ENCODE measurements around the gene HRAS. TPM values are rescaled to one million over a fixed set of nuclear protein-coding genes. Genes with fewer than 3 reads are reported as not detected.

The HRAS gene
- total RNA-seq (ENCODE audit: low replicate concordance): 84.7 and 112 TPM in 2 replicates

GRCh38 chr11:535519-536454 lies at the start of gene HRAS:
Gene HRAS (minus strand): TSS chr11:535576.

GRCh38 chr11:575996-576768 lies 40.8 kb upstream of the HRAS start, which contains the start of gene PHRF1:
Gene PHRF1 (plus strand): TSS chr11:576470. CDS start chr11:581513, 5,043 bp downstream.

GRCh38 chr11:560305-561147 lies 25.1 kb upstream of the HRAS start, which contains the start of the genes LMNTD2 and RASSF7:
Gene LMNTD2 (minus strand): TSS chr11:560738. CDS start chr11:560716, 22 bp downstream.
Gene RASSF7 (plus strand): TSS chr11:560970. CDS start chr11:561769, 799 bp downstream.

GRCh38 chr11:536841-537621 lies 1.7 kb upstream of the HRAS start, which contains the start of gene LRRC56:
Gene LRRC56 (plus strand): TSS chr11:537527. CDS start chr11:540685, 3,158 bp downstream.

DNA sequence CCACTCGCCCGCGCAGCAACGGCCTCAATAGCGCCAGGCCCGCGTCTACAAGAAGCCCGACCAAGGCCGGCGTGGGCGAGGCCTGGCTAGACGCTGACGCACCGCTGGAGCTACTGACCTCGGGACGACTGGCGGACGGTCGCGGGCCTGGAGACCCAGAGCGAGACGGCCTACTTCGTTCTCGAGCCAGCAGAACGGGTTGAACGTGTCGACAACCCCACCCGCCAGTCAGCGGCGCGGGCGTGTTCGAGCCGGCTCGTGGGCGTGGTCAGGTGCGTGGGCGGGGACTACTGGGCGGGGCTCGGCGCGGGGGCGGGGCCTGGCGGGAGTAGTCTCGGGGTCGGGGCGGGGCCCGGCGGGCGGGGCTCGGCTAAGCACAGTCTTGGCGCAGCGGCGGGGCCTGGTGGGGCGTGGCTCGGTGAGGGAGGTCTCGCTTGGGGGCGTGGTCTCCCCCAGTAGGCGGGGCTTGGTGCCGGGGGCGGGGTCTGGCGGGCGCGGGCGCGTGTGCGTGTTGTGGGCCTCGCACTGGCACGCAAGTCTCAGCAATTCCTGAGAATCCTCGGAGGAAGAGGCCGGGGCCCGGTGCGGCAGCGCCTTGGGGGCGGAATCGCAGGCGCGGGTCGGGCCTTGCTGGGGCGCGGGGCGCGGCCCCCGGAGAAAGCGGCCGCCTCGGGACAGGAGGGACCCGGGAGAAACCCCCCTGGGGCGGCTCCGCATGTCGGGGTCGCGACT lies 28.2 kb downstream of the HRAS start, which contains the start of gene RNH1:
TSS of gene RNH1 (minus strand) at position 248 of the 732 bp plus-strand sequence. CDS start 5,080 bp downstream, outside the sequence.

Other genes starting within 250 kb of the HRAS start
- 8.8 and 12.3 TPM in 2 replicates for gene PGGHG, start 246.4 kb downstream of the HRAS start, total RNA-seq (ENCODE audit: low replicate concordance)
- gene IFITM5, start 236.1 kb downstream of the HRAS start, total RNA-seq (ENCODE audit: low replicate concordance): not detected in 2 replicates
- 63.3 and 214 TPM in 2 replicates for gene IFITM2, start 227.8 kb downstream of the HRAS start, total RNA-seq (ENCODE audit: low replicate concordance)
- gene IFITM1, start 221.5 kb downstream of the HRAS start, total RNA-seq (ENCODE audit: low replicate concordance): 12.6 and 143 TPM in 2 replicates
- gene IFITM3, start 214.7 kb downstream of the HRAS start, total RNA-seq (ENCODE audit: low replicate concordance): 74.6 and 147 TPM in 2 replicates
- gene B4GALNT4, start 166.1 kb downstream of the HRAS start, total RNA-seq (ENCODE audit: low replicate concordance): 1.1 and 2.8 TPM in 2 replicates
- gene PKP3, start 141.4 kb downstream of the HRAS start, total RNA-seq (ENCODE audit: low replicate concordance): 0.12 and 0.60 TPM in 2 replicates
- 5.7 and 17.8 TPM in 2 replicates for gene SIGIRR, start 120.6 kb downstream of the HRAS start, total RNA-seq (ENCODE audit: low replicate concordance)
- not detected in 2 replicates for gene ANO9, start 93.6 kb downstream of the HRAS start, total RNA-seq (ENCODE audit: low replicate concordance)
- gene PTDSS2, start 85.3 kb downstream of the HRAS start, total RNA-seq (ENCODE audit: low replicate concordance): 26.9 and 49.1 TPM in 2 replicates
- gene RNH1, start 28.3 kb downstream of the HRAS start, total RNA-seq (ENCODE audit: low replicate concordance): 372 and 844 TPM in 2 replicates
- 0.23 TPM in 2 replicates for gene LRRC56, start 2.0 kb upstream of the HRAS start, total RNA-seq (ENCODE audit: low replicate concordance)
- 0.45 TPM in 1 of 2 replicates, not detected in the other for gene LMNTD2, start 25.2 kb upstream of the HRAS start, total RNA-seq (ENCODE audit: low replicate concordance)
- 1.4 and 8.6 TPM in 2 replicates for gene RASSF7, start 25.4 kb upstream of the HRAS start, total RNA-seq (ENCODE audit: low replicate concordance)
- gene PHRF1, start 40.9 kb upstream of the HRAS start, total RNA-seq (ENCODE audit: low replicate concordance): 16.6 and 19.2 TPM in 2 replicates
- 3.7 and 7.7 TPM in 2 replicates for gene IRF7, start 80.4 kb upstream of the HRAS start, total RNA-seq (ENCODE audit: low replicate concordance)
- not detected in 2 replicates for gene CDHR5, start 89.4 kb upstream of the HRAS start, total RNA-seq (ENCODE audit: low replicate concordance)
- gene SCT, start 91.6 kb upstream of the HRAS start, total RNA-seq (ENCODE audit: low replicate concordance): not detected in 2 replicates
- not detected in 2 replicates for gene DRD4, start 101.7 kb upstream of the HRAS start, total RNA-seq (ENCODE audit: low replicate concordance)
- 29.6 and 31.8 TPM in 2 replicates for gene DEAF1, start 159.6 kb upstream of the HRAS start, total RNA-seq (ENCODE audit: low replicate concordance)
- gene TMEM80, start 160.2 kb upstream of the HRAS start, total RNA-seq (ENCODE audit: low replicate concordance): 2.9 and 5.7 TPM in 2 replicates
- 44.3 and 83.2 TPM in 2 replicates for gene EPS8L2, start 170.7 kb upstream of the HRAS start, total RNA-seq (ENCODE audit: low replicate concordance)
- gene TALDO1, start 211.9 kb upstream of the HRAS start, total RNA-seq (ENCODE audit: low replicate concordance): 69.4 and 177 TPM in 2 replicates
- 17.4 and 20.2 TPM in 2 replicates for gene GATD1, start 241.9 kb upstream of the HRAS start, total RNA-seq (ENCODE audit: low replicate concordance)

All from smooth muscle cell of the coronary artery (primary cell).